A549 (cell line): ENCODE measurements around the gene SNRPA.

Source experiments
- CTCF ChIP-seq: fragments of >200 bp; sonication (Bioruptor Twin); formaldehyde crosslinking; IDR thresholded peaks from 3 replicates; pipeline ENCODE4 v1.5.1; 2016
- EP300 ChIP-seq, 2 experiments: fragments of >200 bp; sonication (Bioruptor Twin); formaldehyde crosslinking; IDR thresholded peaks; 2 replicates in 1 of 2; 3 replicates in 1 of 2; pipeline ENCODE4 v1.6.1; 2016 to 2017
- HDAC2 ChIP-seq: fragments of 200-600 bp; sonication (generic); IDR thresholded peaks from 2 replicates; pipeline ENCODE4 v1.6.1; 2016
- JUN ChIP-seq, 2 experiments: fragments of >200 bp; sonication (Bioruptor Twin); formaldehyde crosslinking; IDR thresholded peaks; 2 replicates in 1 of 2; 3 replicates in 1 of 2; pipeline ENCODE4 v1.6.1; 2016 to 2017
- MAZ ChIP-seq: fragments of 150-350 bp; IDR thresholded peaks from 2 replicates; pipeline ENCODE4 v1.6.1; 2014; ENCODE audit warnings: antibody characterized with exemption, low read depth, low read length, borderline replicate concordance
- MYC ChIP-seq: IDR thresholded peaks from 2 replicates; pipeline ENCODE4 v1.6.1; 2012; ENCODE audit warnings: mild to moderate bottlenecking, inconsistent platforms, low read length, improper control_type of control experiment, borderline replicate concordance
- NPAS2 ChIP-seq: fragments of 250-450 bp; sonication (Bioruptor Pico); IDR thresholded peaks from 2 replicates; pipeline ENCODE4 v1.8.0; 2022; ENCODE audit warnings: mild to moderate bottlenecking, moderate library complexity, borderline replicate concordance
- POLR2A ChIP-seq: IDR thresholded peaks from 2 replicates; pipeline ENCODE4 v1.6.1; 2012; ENCODE audit warnings: mild to moderate bottlenecking, low read length
- RAD21 ChIP-seq, 2 experiments: fragments of >200 bp in 1 of 2; sonication (Bioruptor Twin) in 1 of 2; formaldehyde crosslinking in 1 of 2; IDR thresholded peaks in 1 of 2; conservative IDR thresholded peaks in 1 of 2; 2 replicates in 1 of 2; 3 replicates in 1 of 2; pipeline ENCODE4 v1.6.1; 2012 to 2018; ENCODE audit warnings: inconsistent platforms in 1 of 2
- REST ChIP-seq: fragments of 200-600 bp; sonication (generic); IDR thresholded peaks from 2 replicates; pipeline ENCODE4 v1.6.1; 2016; ENCODE audit warnings: antibody characterized with exemption, mild to moderate bottlenecking, moderate library complexity
- RFX5 ChIP-seq: fragments of 450-650 bp; IDR thresholded peaks from 2 replicates; pipeline ENCODE4 v1.7.1; 2014; ENCODE audit warnings: antibody characterized with exemption, mild to moderate bottlenecking, moderate library complexity
- RNF2 ChIP-seq: fragments of 200-600 bp; sonication (generic); IDR thresholded peaks from 2 replicates; pipeline ENCODE4 v1.6.1; 2016; ENCODE audit warnings: low read depth, mild to moderate bottlenecking, antibody characterized with exemption, moderate library complexity, borderline replicate concordance

DNA sequence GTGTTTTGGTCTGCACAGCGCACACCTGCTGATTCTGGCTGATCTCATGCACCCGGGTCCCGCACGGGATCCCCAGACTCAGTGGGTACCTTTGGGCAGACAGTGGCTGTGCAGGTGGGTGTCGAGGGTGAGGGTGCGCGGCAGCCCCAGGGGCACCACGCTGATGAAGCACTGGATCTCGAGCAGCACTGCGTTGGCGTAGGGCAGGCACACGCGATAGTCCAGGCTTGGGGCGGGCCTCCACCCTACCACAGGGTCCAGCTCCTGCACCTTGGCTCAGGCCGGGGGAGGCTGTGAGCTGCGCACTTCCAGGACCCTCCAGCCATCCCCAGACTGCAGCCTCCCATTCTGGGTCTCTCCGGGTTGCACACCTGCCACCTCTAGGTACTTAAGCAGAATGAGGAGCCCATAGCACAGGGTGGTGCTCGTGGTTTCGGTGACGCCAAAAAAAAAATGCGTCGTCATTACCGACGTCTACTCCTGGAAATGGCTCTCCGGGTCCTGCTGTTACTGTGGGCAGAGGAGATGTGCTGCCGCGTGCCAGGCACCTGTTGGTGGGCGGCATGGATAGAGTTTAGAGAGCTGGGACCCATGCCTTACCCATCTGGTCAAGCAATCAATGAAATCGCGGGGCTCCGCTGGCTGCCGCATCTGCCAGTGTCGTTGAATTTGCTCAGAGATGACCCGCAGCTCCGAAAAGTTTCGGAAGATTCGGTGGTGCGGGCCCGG is 58.5 kb downstream of the SNRPA start:
- TF ChIP-seq CTCF (no peak), JUN (IDR thresholded peaks at IDR 0.05) (no peak), HDAC2 (no peak), POLR2A (no peak), REST (no peak), EP300 (IDR thresholded peaks at IDR 0.05) (no peak), MAZ (no peak), RNF2 (no peak), RAD21 (conservative IDR thresholded peaks at IDR 0.05 in 1 of 2, IDR thresholded peaks at IDR 0.05 in 1 of 2) (no peak), MYC (no peak), NPAS2 (no peak), RFX5 (no peak)
